Measurements from ENCODE around the gene OR2A14. TPM values are rescaled to one million over a fixed set of nuclear protein-coding genes. Genes with fewer than 3 reads are reported as not detected.
"Not testable (repeated sequence)": the region's sequence is repeated elsewhere in the genome, so short reads cannot be mapped to it uniquely, and the experiment has no call there.

The OR2A14 gene
- polyA plus RNA-seq, 2 donors, result not detected

- Histone ChIP-seq H3K27me3 (ENCODE audit: control insufficient read depth in 1 of 2, insufficient read depth in 2 of 2, low read length in 2 of 2) (no peaks in the 10 kb centered on the region), H3K27ac (ENCODE audit: low read depth in 2 of 2, low read length in 1 of 2) (no peak overlapping the region), H3K4me3 (ENCODE audit: low read depth in 1 of 2, low read length in 2 of 2) (no peak overlapping the region), H3K9me3 (ENCODE audit: control insufficient read depth in 2 of 2, insufficient read depth in 1 of 2, low read depth in 1 of 2, low read length in 1 of 2) (no peaks in the 10 kb centered on the region), H3K4me1 (ENCODE audit: control insufficient read depth in 2 of 2, insufficient read depth in 2 of 2, low read length in 1 of 2) (no peaks in the 10 kb centered on the region), H3K36me3 (ENCODE audit: control insufficient read depth in 2 of 2, insufficient read depth in 2 of 2, low read length in 1 of 2) (no peaks in the 10 kb centered on the region)
- 58 to 72% methylated on average over 1 of the region's 1 CpG for WGBS, 2 donors
These were observed 14.5 kb downstream of the OR2A14 start for GRCh38 chr7:144137501-144137900.

- H3K4me3 ChIP-seq (ENCODE audit: low read depth in 1 of 2, low read length in 2 of 2), result no peak overlapping the region
- H3K9me3 ChIP-seq (ENCODE audit: control insufficient read depth in 2 of 2, insufficient read depth in 1 of 2, low read depth in 1 of 2, low read length in 1 of 2), result peaks cover 4 to 5% of the 10 kb centered on the region in 2 donors
- 81 to 87% methylated on average over 3 of the region's 3 CpGs for WGBS, 2 donors
- no peaks in the 10 kb centered on the region for H3K27me3 ChIP-seq (ENCODE audit: control insufficient read depth in 1 of 2, insufficient read depth in 2 of 2, low read length in 2 of 2)
- no peaks in the 10 kb centered on the region for H3K4me1 ChIP-seq (ENCODE audit: control insufficient read depth in 2 of 2, insufficient read depth in 2 of 2, low read length in 1 of 2)
- no peaks in the 10 kb centered on the region for H3K36me3 ChIP-seq (ENCODE audit: control insufficient read depth in 2 of 2, insufficient read depth in 2 of 2, low read length in 1 of 2)
- no peak overlapping the region for H3K27ac ChIP-seq (ENCODE audit: low read depth in 2 of 2, low read length in 1 of 2)
These were observed 19.2 kb downstream of the OR2A14 start for GRCh38 chr7:144142187-144142586.

GRCh38 chr7:144144426-144144825 lies 21.4 kb downstream of the OR2A14 start:
- Histone ChIP-seq H3K4me3 (ENCODE audit: low read depth in 1 of 2, low read length in 2 of 2) (no peak overlapping the region), H3K9me3 (ENCODE audit: control insufficient read depth in 2 of 2, insufficient read depth in 1 of 2, low read depth in 1 of 2, low read length in 1 of 2) (peaks cover 7 to 8% of the 10 kb centered on the region in 2 donors), H3K27me3 (ENCODE audit: control insufficient read depth in 1 of 2, insufficient read depth in 2 of 2, low read length in 2 of 2) (no peaks in the 10 kb centered on the region), H3K4me1 (ENCODE audit: control insufficient read depth in 2 of 2, insufficient read depth in 2 of 2, low read length in 1 of 2) (no peaks in the 10 kb centered on the region), H3K27ac (ENCODE audit: low read depth in 2 of 2, low read length in 1 of 2) (no peak overlapping the region), H3K36me3 (ENCODE audit: control insufficient read depth in 2 of 2, insufficient read depth in 2 of 2, low read length in 1 of 2) (no peaks in the 10 kb centered on the region)
- 92 to 94% methylated on average over 3 of the region's 3 CpGs for WGBS, 2 donors

GRCh38 chr7:144148224-144148827 lies 25.4 kb downstream of the OR2A14 start:
- no peaks in the 10 kb centered on the region for H3K27me3 ChIP-seq (ENCODE audit: control insufficient read depth in 1 of 2, insufficient read depth in 2 of 2, low read length in 2 of 2)
- H3K4me3 ChIP-seq (ENCODE audit: low read depth in 1 of 2, low read length in 2 of 2), result no peak overlapping the region
- H3K9me3 ChIP-seq (ENCODE audit: control insufficient read depth in 2 of 2, insufficient read depth in 1 of 2, low read depth in 1 of 2, low read length in 1 of 2), result peaks cover 7 to 8% of the 10 kb centered on the region in 2 donors
- WGBS, 2 donors, result 77 to 80% methylated on average over 2 of the region's 2 CpGs
- H3K4me1 ChIP-seq (ENCODE audit: control insufficient read depth in 2 of 2, insufficient read depth in 2 of 2, low read length in 1 of 2), result no peaks in the 10 kb centered on the region
- no peak overlapping the region for H3K27ac ChIP-seq (ENCODE audit: low read depth in 2 of 2, low read length in 1 of 2)
- no peaks in the 10 kb centered on the region for H3K36me3 ChIP-seq (ENCODE audit: control insufficient read depth in 2 of 2, insufficient read depth in 2 of 2, low read length in 1 of 2)

DNA sequence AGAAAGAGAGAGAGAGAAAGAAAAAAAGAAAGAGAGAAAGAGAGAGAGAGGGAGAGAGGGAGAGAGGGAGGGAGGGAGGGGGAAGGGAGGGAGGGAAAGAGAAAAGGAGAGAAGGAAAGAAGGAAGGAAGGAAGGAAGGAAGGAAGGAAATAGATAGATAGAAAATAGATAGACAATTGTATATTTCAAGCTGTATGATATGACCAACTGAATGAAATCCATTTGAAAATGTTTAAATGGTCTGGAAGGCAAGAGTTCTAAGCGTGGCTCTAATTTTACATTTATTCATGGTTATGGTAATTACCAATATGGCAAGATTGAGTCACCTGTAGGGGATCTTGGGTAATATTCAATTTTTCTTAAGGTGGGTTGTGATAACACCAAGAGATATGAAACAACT lies 35.9 kb downstream of the OR2A14 start:
- no peaks in the 10 kb centered on the region for H3K36me3 ChIP-seq (ENCODE audit: control insufficient read depth in 2 of 2, insufficient read depth in 2 of 2, low read length in 1 of 2)
- 89 to 97% methylated on average over 1 of the region's 1 CpG for WGBS, 2 donors

DNA sequence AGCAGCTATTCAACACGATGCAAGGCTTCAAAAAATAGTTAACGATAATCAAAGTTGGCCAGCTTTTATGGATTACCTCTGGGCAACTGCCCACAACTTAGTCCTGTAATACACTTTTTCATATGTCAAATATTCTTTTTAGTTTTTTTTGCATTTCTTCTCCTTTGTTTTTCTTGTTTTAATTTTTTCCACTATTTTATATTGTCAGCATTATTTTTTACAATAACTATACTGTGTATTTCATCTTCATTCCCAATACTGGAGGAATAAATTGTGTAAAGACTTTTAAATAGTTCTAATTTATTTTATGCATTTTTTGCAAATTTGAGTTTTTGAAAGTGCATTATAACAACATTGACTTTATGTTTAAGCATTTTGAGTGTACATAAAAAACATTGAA lies 41.8 kb downstream of the OR2A14 start:
- no peaks in the 10 kb centered on the region for H3K4me1 ChIP-seq (ENCODE audit: control insufficient read depth in 2 of 2, insufficient read depth in 2 of 2, low read length in 1 of 2)
- no peak overlapping the region for H3K4me3 ChIP-seq (ENCODE audit: low read depth in 1 of 2, low read length in 2 of 2)
- H3K9me3 ChIP-seq (ENCODE audit: control insufficient read depth in 2 of 2, insufficient read depth in 1 of 2, low read depth in 1 of 2, low read length in 1 of 2), result no peaks in the 10 kb centered on the region
- H3K36me3 ChIP-seq (ENCODE audit: control insufficient read depth in 2 of 2, insufficient read depth in 2 of 2, low read length in 1 of 2), result no peaks in the 10 kb centered on the region
- no peaks in the 10 kb centered on the region for H3K27me3 ChIP-seq (ENCODE audit: control insufficient read depth in 1 of 2, insufficient read depth in 2 of 2, low read length in 2 of 2)
- WGBS, 2 donors, result 78 to 81% methylated on average over 2 of the region's 2 CpGs
- H3K27ac ChIP-seq (ENCODE audit: low read depth in 2 of 2, low read length in 1 of 2), result no peak overlapping the region

More for the DNA sequence above, 35.9 kb downstream of the OR2A14 start:
- no peak overlapping the region for H3K4me3 ChIP-seq (ENCODE audit: low read depth in 1 of 2, low read length in 2 of 2)
- no peaks in the 10 kb centered on the region for H3K4me1 ChIP-seq (ENCODE audit: control insufficient read depth in 2 of 2, insufficient read depth in 2 of 2, low read length in 1 of 2)
- H3K27me3 ChIP-seq (ENCODE audit: control insufficient read depth in 1 of 2, insufficient read depth in 2 of 2, low read length in 2 of 2), result no peaks in the 10 kb centered on the region
- H3K9me3 ChIP-seq (ENCODE audit: control insufficient read depth in 2 of 2, insufficient read depth in 1 of 2, low read depth in 1 of 2, low read length in 1 of 2), result no peaks in the 10 kb centered on the region
- no peak overlapping the region for H3K27ac ChIP-seq (ENCODE audit: low read depth in 2 of 2, low read length in 1 of 2)

GRCh38 chr7:144171594-144172350 lies 48.8 kb downstream of the OR2A14 start:
- H3K4me1 ChIP-seq (ENCODE audit: control insufficient read depth in 2 of 2, insufficient read depth in 2 of 2, low read length in 1 of 2); H3K36me3 ChIP-seq (ENCODE audit: control insufficient read depth in 2 of 2, insufficient read depth in 2 of 2, low read length in 1 of 2); H3K27me3 ChIP-seq (ENCODE audit: control insufficient read depth in 1 of 2, insufficient read depth in 2 of 2, low read length in 2 of 2); H3K27ac ChIP-seq (ENCODE audit: low read depth in 2 of 2, low read length in 1 of 2); H3K9me3 ChIP-seq (ENCODE audit: control insufficient read depth in 2 of 2, insufficient read depth in 1 of 2, low read depth in 1 of 2, low read length in 1 of 2); H3K4me3 ChIP-seq (ENCODE audit: low read depth in 1 of 2, low read length in 2 of 2): not testable (repeated sequence)
- WGBS, 2 donors, result 73 to 74% methylated on average over 4 of the region's 4 CpGs

GRCh38 chr7:144174613-144175012 lies 51.6 kb downstream of the OR2A14 start:
- no peak overlapping the region for H3K27ac ChIP-seq (ENCODE audit: low read depth in 2 of 2, low read length in 1 of 2)
- no peaks in the 10 kb centered on the region for H3K36me3 ChIP-seq (ENCODE audit: control insufficient read depth in 2 of 2, insufficient read depth in 2 of 2, low read length in 1 of 2)
- H3K9me3 ChIP-seq (ENCODE audit: control insufficient read depth in 2 of 2, insufficient read depth in 1 of 2, low read depth in 1 of 2, low read length in 1 of 2), result peaks cover 0 to 2% of the 10 kb centered on the region in 2 donors
- 92 to 94% methylated on average over 5 of the region's 5 CpGs for WGBS, 2 donors
- H3K4me3 ChIP-seq (ENCODE audit: low read depth in 1 of 2, low read length in 2 of 2), result no peak overlapping the region
- no peaks in the 10 kb centered on the region for H3K27me3 ChIP-seq (ENCODE audit: control insufficient read depth in 1 of 2, insufficient read depth in 2 of 2, low read length in 2 of 2)
- no peaks in the 10 kb centered on the region for H3K4me1 ChIP-seq (ENCODE audit: control insufficient read depth in 2 of 2, insufficient read depth in 2 of 2, low read length in 1 of 2)

- H3K27ac ChIP-seq (ENCODE audit: low read depth in 2 of 2, low read length in 1 of 2); H3K27me3 ChIP-seq (ENCODE audit: control insufficient read depth in 1 of 2, insufficient read depth in 2 of 2, low read length in 2 of 2); H3K4me3 ChIP-seq (ENCODE audit: low read depth in 1 of 2, low read length in 2 of 2); H3K4me1 ChIP-seq (ENCODE audit: control insufficient read depth in 2 of 2, insufficient read depth in 2 of 2, low read length in 1 of 2); H3K36me3 ChIP-seq (ENCODE audit: control insufficient read depth in 2 of 2, insufficient read depth in 2 of 2, low read length in 1 of 2); H3K9me3 ChIP-seq (ENCODE audit: control insufficient read depth in 2 of 2, insufficient read depth in 1 of 2, low read depth in 1 of 2, low read length in 1 of 2): not testable (repeated sequence)
- WGBS, 2 donors, result 57 to 61% methylated on average over 9 to 10 of the region's 10 CpGs
These were observed 55.6 kb downstream of the OR2A14 start for GRCh38 chr7:144178380-144179164.
